ENCODE data around the gene MEI1.

The MEI1 gene

DNA sequence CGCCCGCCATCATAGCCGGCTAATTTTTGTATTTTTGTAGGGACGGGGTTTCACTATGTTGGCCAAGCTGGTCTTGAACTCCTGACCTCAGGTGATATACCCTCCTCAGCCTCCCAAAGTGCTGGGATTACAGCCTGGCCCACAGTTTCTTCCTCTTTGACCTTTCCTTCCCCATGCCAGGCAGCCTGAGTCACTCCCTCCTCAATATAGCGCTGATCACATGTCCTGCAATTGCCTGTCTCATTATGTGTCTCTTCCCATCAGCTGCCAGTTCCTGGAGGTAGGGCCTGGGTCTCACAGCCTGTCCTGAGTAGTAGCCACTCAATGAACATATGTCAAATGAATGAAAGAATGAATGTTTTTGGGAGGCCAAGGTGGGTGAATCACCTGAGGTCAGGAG lies 58.2 kb downstream of the MEI1 start:
- H3K4me1 ChIP-seq (ENCODE audit: control insufficient read depth, insufficient read depth, low read length): no peaks in the 10 kb centered on the region
- no peaks in the 10 kb centered on the region for H3K27me3 ChIP-seq (ENCODE audit: control insufficient read depth, insufficient read depth, low read length)
- no peak overlapping the region for H3K4me3 ChIP-seq (ENCODE audit: low read length)
- H3K9me3 ChIP-seq (ENCODE audit: control insufficient read depth, low read length): no peaks in the 10 kb centered on the region
- H3K9ac ChIP-seq (ENCODE audit: low read length): no peak overlapping the region
- H3K36me3 ChIP-seq (ENCODE audit: control insufficient read depth, insufficient read depth, low read length): no peaks in the 10 kb centered on the region

- no peak overlapping the region for H3K9ac ChIP-seq (ENCODE audit: low read length)
- peaks cover 1% of the 10 kb centered on the region for H3K4me1 ChIP-seq (ENCODE audit: control insufficient read depth, insufficient read depth, low read length)
- H3K4me3 ChIP-seq (ENCODE audit: low read length): no peak overlapping the region
- H3K9me3 ChIP-seq (ENCODE audit: control insufficient read depth, low read length): no peaks in the 10 kb centered on the region
- H3K27me3 ChIP-seq (ENCODE audit: control insufficient read depth, insufficient read depth, low read length): no peaks in the 10 kb centered on the region
- H3K36me3 ChIP-seq (ENCODE audit: control insufficient read depth, insufficient read depth, low read length): no peaks in the 10 kb centered on the region
Observed at GRCh38 chr22:41758231-41758630, 58.9 kb downstream of the MEI1 start.

DNA sequence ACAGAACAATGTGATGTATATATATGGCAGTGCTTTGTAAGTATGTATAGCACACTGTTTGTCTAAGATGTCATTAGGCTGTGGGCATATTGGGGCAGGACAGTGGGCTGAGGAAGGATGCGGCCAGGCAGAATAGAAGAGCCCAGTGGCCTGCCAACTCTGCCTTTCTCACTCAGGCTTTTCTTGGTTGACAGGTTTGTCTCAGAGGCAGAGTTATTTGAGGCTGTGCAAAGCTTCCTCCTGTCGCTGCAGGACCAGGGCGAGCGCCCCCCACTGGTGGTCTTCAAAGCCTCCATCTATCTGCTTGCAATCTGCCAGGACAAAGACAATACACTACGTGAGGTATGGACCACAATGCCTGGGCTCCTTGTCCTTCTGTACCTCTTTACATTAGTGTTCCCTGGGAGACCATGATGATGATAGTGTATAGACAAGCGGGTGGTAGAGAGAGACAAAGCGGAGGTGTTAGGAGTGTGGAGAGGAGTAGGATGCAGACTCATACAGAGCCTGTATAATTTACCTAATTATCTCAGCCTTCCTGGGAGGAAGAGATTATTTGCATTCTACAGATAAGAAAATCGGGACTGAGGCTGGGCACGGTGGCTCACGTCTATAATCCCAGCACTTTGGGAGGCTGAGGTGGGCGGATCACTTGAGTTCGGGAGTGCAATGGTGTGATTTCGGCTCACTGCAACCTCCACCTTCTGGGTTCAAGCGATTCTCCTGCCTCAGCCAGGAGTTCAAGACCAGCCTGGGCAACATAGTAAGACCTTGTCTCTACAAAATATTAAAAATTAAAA lies 63.9 kb downstream of the MEI1 start:
- Histone ChIP-seq H3K4me1 (ENCODE audit: control insufficient read depth, insufficient read depth, low read length) (peaks cover 3% of the 10 kb centered on the region), H3K9me3 (ENCODE audit: control insufficient read depth, low read length) (no peaks in the 10 kb centered on the region), H3K36me3 (ENCODE audit: control insufficient read depth, insufficient read depth, low read length) (no peaks in the 10 kb centered on the region), H3K27me3 (ENCODE audit: control insufficient read depth, insufficient read depth, low read length) (no peaks in the 10 kb centered on the region), H3K4me3 (ENCODE audit: low read length) (no peak overlapping the region), H3K9ac (ENCODE audit: low read length) (no peak overlapping the region)

- H3K4me3 ChIP-seq (ENCODE audit: low read length): no peak overlapping the region
- H3K4me1 ChIP-seq (ENCODE audit: control insufficient read depth, insufficient read depth, low read length): peaks cover 3% of the 10 kb centered on the region
- H3K36me3 ChIP-seq (ENCODE audit: control insufficient read depth, insufficient read depth, low read length): no peaks in the 10 kb centered on the region
- H3K27me3 ChIP-seq (ENCODE audit: control insufficient read depth, insufficient read depth, low read length): no peaks in the 10 kb centered on the region
- no peaks in the 10 kb centered on the region for H3K9me3 ChIP-seq (ENCODE audit: control insufficient read depth, low read length)
- H3K9ac ChIP-seq (ENCODE audit: low read length): no peak overlapping the region
Observed at GRCh38 chr22:41766476-41766875, 67.2 kb downstream of the MEI1 start.

- peaks cover 15% of the 10 kb centered on the region for H3K4me1 ChIP-seq (ENCODE audit: control insufficient read depth, insufficient read depth, low read length)
- no peak overlapping the region for H3K9ac ChIP-seq (ENCODE audit: low read length)
- H3K4me3 ChIP-seq (ENCODE audit: low read length): no peak overlapping the region
- H3K27me3 ChIP-seq (ENCODE audit: control insufficient read depth, insufficient read depth, low read length): no peaks in the 10 kb centered on the region
- H3K36me3 ChIP-seq (ENCODE audit: control insufficient read depth, insufficient read depth, low read length): no peaks in the 10 kb centered on the region
- H3K9me3 ChIP-seq (ENCODE audit: control insufficient read depth, low read length): no peaks in the 10 kb centered on the region
Observed at GRCh38 chr22:41768430-41768829, 69.1 kb downstream of the MEI1 start.

DNA sequence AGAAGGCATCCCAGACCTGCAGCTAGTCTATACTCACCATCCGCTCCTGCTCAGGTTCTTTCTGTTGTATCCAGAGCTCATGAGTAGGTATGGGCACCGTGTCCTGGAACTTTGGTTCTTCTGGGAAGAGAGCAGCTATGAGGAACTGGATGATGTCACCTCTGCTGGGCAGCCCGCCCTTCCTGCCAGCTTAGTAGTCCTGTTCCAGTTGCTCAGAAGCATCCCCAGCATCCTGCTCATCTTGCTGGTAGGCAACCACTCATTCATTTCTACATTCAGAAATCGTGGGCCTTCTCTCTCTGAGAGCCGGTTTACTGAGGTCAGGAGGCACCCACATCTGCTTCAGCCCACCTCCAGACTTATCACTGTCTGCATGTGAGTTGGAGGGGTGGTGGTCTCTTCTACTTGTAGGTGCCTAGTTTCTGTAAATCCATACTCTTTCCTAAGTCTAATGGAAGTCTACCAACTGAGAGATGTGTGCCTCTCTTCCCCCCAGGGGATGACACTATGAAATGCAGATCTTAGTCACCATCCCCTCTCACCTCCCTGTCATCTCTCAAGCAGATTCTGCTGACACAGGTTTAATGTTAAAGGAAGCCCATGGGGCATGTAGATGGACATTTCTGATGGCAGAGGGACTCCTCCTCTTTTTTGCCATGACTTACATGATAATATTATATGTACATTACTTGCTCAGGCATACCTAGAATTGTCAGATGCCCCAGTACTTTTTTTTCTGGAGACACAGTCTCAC lies 71.6 kb downstream of the MEI1 start:
- H3K36me3 ChIP-seq (ENCODE audit: control insufficient read depth, insufficient read depth, low read length): no peaks in the 10 kb centered on the region
- H3K4me3 ChIP-seq (ENCODE audit: low read length): no peak overlapping the region
- H3K27me3 ChIP-seq (ENCODE audit: control insufficient read depth, insufficient read depth, low read length): no peaks in the 10 kb centered on the region
- H3K4me1 ChIP-seq (ENCODE audit: control insufficient read depth, insufficient read depth, low read length): peaks cover 31% of the 10 kb centered on the region
- no peak overlapping the region for H3K9ac ChIP-seq (ENCODE audit: low read length)
- no peaks in the 10 kb centered on the region for H3K9me3 ChIP-seq (ENCODE audit: control insufficient read depth, low read length)

DNA sequence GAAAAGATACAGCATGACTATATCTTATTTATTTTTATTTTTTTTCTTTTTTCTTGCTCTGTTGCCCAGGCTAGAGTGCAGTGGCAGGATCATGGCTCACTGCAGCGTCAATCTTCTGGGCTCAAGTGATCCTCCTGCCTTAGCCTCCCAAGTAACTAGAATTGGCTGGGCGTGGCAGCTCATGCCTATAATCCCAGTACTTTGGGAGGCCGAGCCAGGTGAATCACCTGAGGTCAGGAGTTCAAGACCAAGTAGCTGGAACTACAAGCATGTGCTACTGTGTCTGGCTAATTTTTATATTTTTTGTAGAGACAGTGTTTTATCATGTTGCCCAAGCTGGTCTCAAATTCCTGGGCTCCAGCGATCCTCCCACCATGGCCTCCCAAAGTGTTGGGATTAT lies 72.9 kb downstream of the MEI1 start:
- Histone ChIP-seq H3K4me1 (ENCODE audit: control insufficient read depth, insufficient read depth, low read length) (peaks cover 31% of the 10 kb centered on the region), H3K27me3 (ENCODE audit: control insufficient read depth, insufficient read depth, low read length) (no peaks in the 10 kb centered on the region), H3K9me3 (ENCODE audit: control insufficient read depth, low read length) (no peaks in the 10 kb centered on the region), H3K36me3 (ENCODE audit: control insufficient read depth, insufficient read depth, low read length) (no peaks in the 10 kb centered on the region), H3K4me3 (ENCODE audit: low read length) (no peak overlapping the region), H3K9ac (ENCODE audit: low read length) (no peak overlapping the region)

DNA sequence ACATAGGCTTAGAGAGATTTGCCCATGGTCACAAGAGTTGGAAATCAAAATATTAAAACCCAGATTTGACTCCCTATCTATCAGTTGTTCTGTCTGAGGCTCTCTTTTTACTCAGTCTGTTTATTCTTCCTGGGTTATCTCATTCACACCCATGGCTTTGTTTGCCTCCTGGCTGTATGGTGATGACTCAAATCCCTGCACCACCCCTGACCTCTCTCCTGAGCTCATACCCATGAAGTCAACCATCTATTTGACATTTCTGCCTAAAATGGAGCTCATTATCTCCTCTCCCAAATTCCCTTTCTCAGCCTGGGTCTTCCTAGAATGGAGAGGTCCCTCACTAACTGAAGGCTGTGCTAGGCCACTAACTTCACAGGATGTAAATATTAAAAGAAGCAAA lies 73.3 kb downstream of the MEI1 start:
- Histone ChIP-seq H3K36me3 (ENCODE audit: control insufficient read depth, insufficient read depth, low read length) (no peaks in the 10 kb centered on the region), H3K27me3 (ENCODE audit: control insufficient read depth, insufficient read depth, low read length) (no peaks in the 10 kb centered on the region), H3K4me3 (ENCODE audit: low read length) (no peak overlapping the region), H3K4me1 (ENCODE audit: control insufficient read depth, insufficient read depth, low read length) (peaks cover 31% of the 10 kb centered on the region), H3K9me3 (ENCODE audit: control insufficient read depth, low read length) (no peaks in the 10 kb centered on the region), H3K9ac (ENCODE audit: low read length) (no peak overlapping the region)

- no peak overlapping the region for H3K9ac ChIP-seq (ENCODE audit: low read length)
- H3K4me3 ChIP-seq (ENCODE audit: low read length): no peak overlapping the region
- peaks cover 31% of the 10 kb centered on the region for H3K4me1 ChIP-seq (ENCODE audit: control insufficient read depth, insufficient read depth, low read length)
- H3K9me3 ChIP-seq (ENCODE audit: control insufficient read depth, low read length): no peaks in the 10 kb centered on the region
- no peaks in the 10 kb centered on the region for H3K27me3 ChIP-seq (ENCODE audit: control insufficient read depth, insufficient read depth, low read length)
- H3K36me3 ChIP-seq (ENCODE audit: control insufficient read depth, insufficient read depth, low read length): no peaks in the 10 kb centered on the region
Observed at GRCh38 chr22:41775338-41775737, 76.0 kb downstream of the MEI1 start.

DNA sequence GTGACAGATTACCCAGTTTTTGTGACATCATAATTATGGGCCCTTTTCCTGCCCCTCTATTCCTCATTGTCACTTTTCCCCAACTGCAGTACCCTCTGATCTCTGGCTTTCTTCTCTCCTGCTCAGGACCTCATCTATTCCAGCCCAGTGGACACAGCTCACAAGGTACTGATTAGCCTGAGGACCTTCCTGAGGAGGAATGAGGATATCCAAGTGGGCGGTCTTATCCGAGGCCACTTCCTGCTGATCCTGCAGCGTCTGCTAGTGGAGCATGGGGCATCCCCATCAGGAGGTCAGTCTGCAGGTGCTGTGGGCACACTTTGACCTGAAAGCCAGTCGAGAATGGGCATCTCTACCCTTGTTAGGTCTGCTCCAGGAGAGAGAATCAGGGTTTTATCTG lies 76.7 kb downstream of the MEI1 start:
- no peak overlapping the region for H3K9ac ChIP-seq (ENCODE audit: low read length)
- no peak overlapping the region for H3K4me3 ChIP-seq (ENCODE audit: low read length)
- H3K27me3 ChIP-seq (ENCODE audit: control insufficient read depth, insufficient read depth, low read length): no peaks in the 10 kb centered on the region
- H3K4me1 ChIP-seq (ENCODE audit: control insufficient read depth, insufficient read depth, low read length): peaks cover 33% of the 10 kb centered on the region
- no peaks in the 10 kb centered on the region for H3K9me3 ChIP-seq (ENCODE audit: control insufficient read depth, low read length)
- H3K36me3 ChIP-seq (ENCODE audit: control insufficient read depth, insufficient read depth, low read length): no peaks in the 10 kb centered on the region

DNA sequence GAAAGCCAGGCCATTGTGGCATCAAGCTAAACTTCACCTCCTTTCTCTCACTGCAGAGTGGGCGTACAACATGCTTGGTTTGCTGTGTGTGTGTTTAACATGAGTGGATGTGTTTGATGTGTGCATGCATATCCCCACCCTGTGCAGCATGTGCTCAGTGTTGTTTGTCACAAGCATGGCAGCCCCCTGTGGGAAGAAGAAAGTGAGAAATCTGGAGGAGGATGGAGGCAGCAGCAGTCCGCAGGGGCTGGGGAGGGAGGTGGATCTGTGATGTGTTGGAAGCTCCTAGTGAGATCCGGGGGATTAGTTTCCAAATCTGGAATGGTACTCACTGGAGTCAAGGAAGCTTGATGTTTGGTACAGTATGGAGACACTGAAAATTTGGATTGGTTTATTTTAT lies 77.1 kb downstream of the MEI1 start:
- H3K4me1 ChIP-seq (ENCODE audit: control insufficient read depth, insufficient read depth, low read length): peaks cover 37% of the 10 kb centered on the region
- H3K9ac ChIP-seq (ENCODE audit: low read length): no peak overlapping the region
- no peaks in the 10 kb centered on the region for H3K27me3 ChIP-seq (ENCODE audit: control insufficient read depth, insufficient read depth, low read length)
- no peaks in the 10 kb centered on the region for H3K9me3 ChIP-seq (ENCODE audit: control insufficient read depth, low read length)
- no peaks in the 10 kb centered on the region for H3K36me3 ChIP-seq (ENCODE audit: control insufficient read depth, insufficient read depth, low read length)
- no peak overlapping the region for H3K4me3 ChIP-seq (ENCODE audit: low read length)

- no peaks in the 10 kb centered on the region for H3K9me3 ChIP-seq (ENCODE audit: control insufficient read depth, low read length)
Observed at GRCh38 chr22:41777749-41778425, 78.6 kb downstream of the MEI1 start.

More at GRCh38 chr22:41777749-41778425, 78.6 kb downstream of the MEI1 start:
- Histone ChIP-seq H3K4me3 (ENCODE audit: low read length) (no peak overlapping the region), H3K4me1 (ENCODE audit: control insufficient read depth, insufficient read depth, low read length) (peaks cover 27% of the 10 kb centered on the region), H3K36me3 (ENCODE audit: control insufficient read depth, insufficient read depth, low read length) (no peaks in the 10 kb centered on the region), H3K9ac (ENCODE audit: low read length) (no peak overlapping the region), H3K27me3 (ENCODE audit: control insufficient read depth, insufficient read depth, low read length) (no peaks in the 10 kb centered on the region)

Measured in mucosa of stomach (tissue), 1 donor.